ENCODE data around the gene AP3M1. TPM values are rescaled to one million over a fixed set of nuclear protein-coding genes. Genes with fewer than 3 reads are reported as not detected.
A peak's percentile ranks its signal among the peaks of the same experiment; 100 is the strongest.

AP3M1 gene
- total RNA-seq, 2 experiments from 2014 or later, result 41.9 to 42.0 TPM

- peaks cover 8% of the 10 kb centered on the region for H3K36me3 Mint-ChIP-seq (ENCODE audit: low read depth)
- H3K4me1 Mint-ChIP-seq, result no peaks in the 10 kb centered on the region
- no peak overlapping the region for H3K4me3 Mint-ChIP-seq
- ChIA-PET CTCF (interaction anchor here (0.6 to 1.4 kb wide), 8 partner anchors 17 to 777 kb away, joined by 3 to 5 read pairs (median 3); no protein-coding TSS in a partner anchor), POLR2A (no interaction called here)
- DNase-seq (no peak), ATAC-seq (no peak)
- H3K27me3 Mint-ChIP-seq, result no peaks in the 10 kb centered on the region
- intact Hi-C loops (cut with DNase I, micrococcal nuclease), result no loop called here
- H3K27ac Mint-ChIP-seq, result no peak overlapping the region
- no peaks in the 10 kb centered on the region for H3K9me3 Mint-ChIP-seq (ENCODE audit: low read depth)
These were observed 53.9 kb downstream of the AP3M1 start for GRCh38 chr10:74096777-74097176.

GRCh38 chr10:74094231-74094630 lies 56.4 kb downstream of the AP3M1 start:
- intact Hi-C loops (cut with DNase I, micrococcal nuclease), result no loop called here
- Mint-ChIP-seq H3K9me3 (ENCODE audit: low read depth) (no peaks in the 10 kb centered on the region), H3K4me1 (no peaks in the 10 kb centered on the region), H3K27ac (no peak overlapping the region), H3K27me3 (no peaks in the 10 kb centered on the region), H3K36me3 (ENCODE audit: low read depth) (peaks cover 8% of the 10 kb centered on the region), H3K4me3 (no peak overlapping the region)
- ATAC-seq, result no peak
- DNase-seq, result no peak
- ChIA-PET POLR2A (no interaction called here), CTCF (interaction anchor here (0.6 to 1.7 kb wide), 6 partner anchors 9 to 705 kb away, joined by 3 to 5 read pairs (median 4); no protein-coding TSS in a partner anchor)

- POLR2A ChIA-PET, result no interaction called here
These were observed 57.0 kb downstream of the AP3M1 start for GRCh38 chr10:74093530-74094164.

GRCh38 chr10:74092372-74092771 lies 58.3 kb downstream of the AP3M1 start:
- no peak overlapping the region for H3K27ac Mint-ChIP-seq
- H3K4me1 Mint-ChIP-seq, result no peaks in the 10 kb centered on the region
- ChIA-PET POLR2A (no interaction called here), CTCF (interaction anchor here (0.9 to 3.2 kb wide), 5 partner anchors 11 to 152 kb away, joined by 3 to 19 read pairs (median 5); no protein-coding TSS in a partner anchor)
- no peaks in the 10 kb centered on the region for H3K9me3 Mint-ChIP-seq (ENCODE audit: low read depth)
- DNase-seq (no peak), ATAC-seq (no peak)
- intact Hi-C loops (cut with DNase I, micrococcal nuclease), result no loop called here
- no peak overlapping the region for H3K4me3 Mint-ChIP-seq
- H3K36me3 Mint-ChIP-seq (ENCODE audit: low read depth), result peaks cover 4% of the 10 kb centered on the region
- H3K27me3 Mint-ChIP-seq, result no peaks in the 10 kb centered on the region

More at GRCh38 chr10:74093530-74094164, 57.0 kb downstream of the AP3M1 start:
- ATAC-seq (no peak), DNase-seq (no peak)
- H3K4me1 Mint-ChIP-seq, result no peaks in the 10 kb centered on the region
- intact Hi-C loops (cut with DNase I, micrococcal nuclease), result no loop called here
- H3K27ac Mint-ChIP-seq, result no peak overlapping the region
- no peaks in the 10 kb centered on the region for H3K27me3 Mint-ChIP-seq
- CTCF ChIA-PET, result interaction anchor here (1.1 to 1.7 kb wide), 6 partner anchors 10 to 213 kb away, joined by 3 to 5 read pairs (median 4); no protein-coding TSS in a partner anchor
- H3K4me3 Mint-ChIP-seq, result no peak overlapping the region
- peaks cover 8% of the 10 kb centered on the region for H3K36me3 Mint-ChIP-seq (ENCODE audit: low read depth)
- H3K9me3 Mint-ChIP-seq (ENCODE audit: low read depth), result no peaks in the 10 kb centered on the region

- H3K27me3 Mint-ChIP-seq, result no peaks in the 10 kb centered on the region
- H3K27ac Mint-ChIP-seq, result no peak overlapping the region
- ChIA-PET POLR2A (interaction anchor here (0.6 kb wide), 1 partner anchor 52 kb away, joined by 5 read pairs; no protein-coding TSS in a partner anchor), CTCF (interaction anchor here (1.0 to 1.4 kb wide), 3 partner anchors 10 to 202 kb away, joined by 3 to 4 read pairs (median 3); no protein-coding TSS in a partner anchor)
- ATAC-seq, result no peak
- intact Hi-C loops (cut with DNase I, micrococcal nuclease), result no loop called here
- H3K9me3 Mint-ChIP-seq (ENCODE audit: low read depth), result no peaks in the 10 kb centered on the region
- H3K4me3 Mint-ChIP-seq, result no peak overlapping the region
- peaks cover 4% of the 10 kb centered on the region for H3K36me3 Mint-ChIP-seq (ENCODE audit: low read depth)
- peaks cover 6% of the 10 kb centered on the region for H3K4me1 Mint-ChIP-seq
- DNase-seq, result no peak
These were observed 61.9 kb downstream of the AP3M1 start for GRCh38 chr10:74088722-74089121.

GRCh38 chr10:74086317-74086716 lies 64.3 kb downstream of the AP3M1 start:
- Mint-ChIP-seq H3K9me3 (ENCODE audit: low read depth) (no peaks in the 10 kb centered on the region), H3K27ac (no peak overlapping the region), H3K27me3 (no peaks in the 10 kb centered on the region), H3K4me1 (peaks cover 7% of the 10 kb centered on the region), H3K4me3 (no peak overlapping the region), H3K36me3 (ENCODE audit: low read depth) (peaks cover 9% of the 10 kb centered on the region)
- intact Hi-C loops (cut with DNase I, micrococcal nuclease), result no loop called here
- DNase-seq, result no peak
- no peak for ATAC-seq
- ChIA-PET CTCF (interaction anchor here (0.7 kb wide), 1 partner anchor 166 kb away, joined by 3 read pairs; no protein-coding TSS in a partner anchor), POLR2A (no interaction called here)

GRCh38 chr10:74084955-74085354 lies 65.7 kb downstream of the AP3M1 start:
- DNase-seq (peak; percentile 16), ATAC-seq (peak; percentile 88)
- intact Hi-C loops (cut with DNase I, micrococcal nuclease), result no loop called here
- Mint-ChIP-seq H3K4me1 (peaks cover 18% of the 10 kb centered on the region), H3K9me3 (ENCODE audit: low read depth) (no peaks in the 10 kb centered on the region), H3K27ac (peak overlapping the region; percentile 77), H3K36me3 (ENCODE audit: low read depth) (peaks cover 9% of the 10 kb centered on the region), H3K4me3 (no peak overlapping the region), H3K27me3 (no peaks in the 10 kb centered on the region)
- ChIA-PET POLR2A (no interaction called here), CTCF (no interaction called here)

GRCh38 chr10:74083304-74083703 lies 67.3 kb downstream of the AP3M1 start:
- Mint-ChIP-seq H3K9me3 (ENCODE audit: low read depth) (no peaks in the 10 kb centered on the region), H3K4me3 (no peak overlapping the region), H3K36me3 (ENCODE audit: low read depth) (peaks cover 11% of the 10 kb centered on the region), H3K4me1 (peaks cover 33% of the 10 kb centered on the region), H3K27ac (no peak overlapping the region), H3K27me3 (no peaks in the 10 kb centered on the region)
- ChIA-PET CTCF (interaction anchor here (0.6 to 4.2 kb wide), 4 partner anchors 10 to 201 kb away, joined by 3 to 23 read pairs (median 4); no protein-coding TSS in a partner anchor), POLR2A (no interaction called here)
- ATAC-seq, result no peak
- no peak for DNase-seq
- intact Hi-C loops (cut with DNase I, micrococcal nuclease), result no loop called here

- no peak overlapping the region for H3K27ac Mint-ChIP-seq
- peaks cover 41% of the 10 kb centered on the region for H3K4me1 Mint-ChIP-seq
- ChIA-PET CTCF (interaction anchor here (0.5 to 4.2 kb wide), 32 partner anchors 9 to 272 kb away, joined by 3 to 58 read pairs (median 4); no protein-coding TSS in a partner anchor), POLR2A (no interaction called here)
- ATAC-seq, result no peak
- no peak overlapping the region for H3K4me3 Mint-ChIP-seq
- peaks cover 14% of the 10 kb centered on the region for H3K36me3 Mint-ChIP-seq (ENCODE audit: low read depth)
- intact Hi-C loops (cut with DNase I, micrococcal nuclease), result loop anchor here (1.0 to 2.0 kb wide), 3 partner anchors 125 to 233 kb away; no protein-coding TSS in a partner anchor
- no peaks in the 10 kb centered on the region for H3K27me3 Mint-ChIP-seq
- H3K9me3 Mint-ChIP-seq (ENCODE audit: low read depth), result no peaks in the 10 kb centered on the region
- no peak for DNase-seq
These were observed 68.5 kb downstream of the AP3M1 start for GRCh38 chr10:74081941-74082718.

GRCh38 chr10:74081192-74081803 lies 69.3 kb downstream of the AP3M1 start:
- DNase-seq (peak; percentile 63), ATAC-seq (peak; percentile 37)
- ChIA-PET POLR2A (interaction anchor here (0.6 kb wide), 1 partner anchor 1025 kb away, joined by 3 read pairs; no protein-coding TSS in a partner anchor), CTCF (interaction anchor here (0.6 to 4.2 kb wide), 33 partner anchors 9 to 1115 kb away, joined by 3 to 58 read pairs (median 4); no protein-coding TSS in a partner anchor)
- H3K27me3 Mint-ChIP-seq, result no peaks in the 10 kb centered on the region
- H3K27ac Mint-ChIP-seq, result no peak overlapping the region
- intact Hi-C loops (cut with DNase I, micrococcal nuclease), result loop anchor here (1.0 to 2.0 kb wide), 3 partner anchors 124 to 232 kb away; no protein-coding TSS in a partner anchor
- no peaks in the 10 kb centered on the region for H3K9me3 Mint-ChIP-seq (ENCODE audit: low read depth)
- peaks cover 41% of the 10 kb centered on the region for H3K4me1 Mint-ChIP-seq
- peaks cover 14% of the 10 kb centered on the region for H3K36me3 Mint-ChIP-seq (ENCODE audit: low read depth)
- no peak overlapping the region for H3K4me3 Mint-ChIP-seq

Measured in activated CD4-positive, alpha-beta T cell treated with anti-CD3 and anti-CD28 coated beads for 36 hours (primary cell).